ENCODE results near the gene MYO9A.
A peak's percentile ranks its signal among the peaks of the same experiment; 100 is the strongest.
"Not testable (repeated sequence)": the region's sequence is repeated elsewhere in the genome, so short reads cannot be mapped to it uniquely, and the experiment has no call there.

Gene MYO9A

GRCh38 chr15:72140088-72140487, 22.1 kb upstream of the MYO9A start:
- no peak for DNase-seq

GRCh38 chr15:72139667-72140066, 21.7 kb upstream of the MYO9A start:
- no peak for DNase-seq

GRCh38 chr15:72136170-72137051, 18.5 kb upstream of the MYO9A start:
- DNase-seq, result no peak

- no peak for DNase-seq
These were observed 17.8 kb upstream of the MYO9A start for GRCh38 chr15:72135719-72136118.

GRCh38 chr15:72133211-72133610, 15.3 kb upstream of the MYO9A start:
- DNase-seq, result no peak

GRCh38 chr15:72131922-72132321, 14.0 kb upstream of the MYO9A start:
- no peak for DNase-seq

GRCh38 chr15:72130272-72130671, 12.3 kb upstream of the MYO9A start:
- no peak for DNase-seq

GRCh38 chr15:72128359-72128758, 10.4 kb upstream of the MYO9A start:
- no peak for DNase-seq

- no peak for DNase-seq
These were observed 9.9 kb upstream of the MYO9A start for GRCh38 chr15:72127724-72128322.

- DNase-seq, result no peak
These were observed 6.3 kb upstream of the MYO9A start for GRCh38 chr15:72124218-72124617.

GRCh38 chr15:72117486-72118016, 399 bp downstream of the MYO9A start:
- peak; percentile 40 to 85 (median 59) for DNase-seq

- peak in 2 of 5 experiments; percentile 1 to 53 for DNase-seq
These were observed 1.0 kb downstream of the MYO9A start for GRCh38 chr15:72116731-72117485.

GRCh38 chr15:72113347-72114031, 4.5 kb downstream of the MYO9A start:
- no peak for DNase-seq

GRCh38 chr15:72112805-72113204, 5.1 kb downstream of the MYO9A start:
- no peak for DNase-seq

- DNase-seq, result no peak
These were observed 5.8 kb downstream of the MYO9A start for GRCh38 chr15:72112116-72112515.

- no peak for DNase-seq
These were observed 7.6 kb downstream of the MYO9A start for GRCh38 chr15:72110355-72110754.

- no peak for DNase-seq
These were observed 11.9 kb downstream of the MYO9A start for GRCh38 chr15:72106068-72106467.

GRCh38 chr15:72105111-72105510, 12.8 kb downstream of the MYO9A start:
- no peak for DNase-seq

- not testable (repeated sequence) for DNase-seq
These were observed 17.4 kb downstream of the MYO9A start for GRCh38 chr15:72100551-72100950.

GRCh38 chr15:72099155-72099554, 18.8 kb downstream of the MYO9A start:
- DNase-seq, result no peak

- no peak for DNase-seq
These were observed 19.9 kb downstream of the MYO9A start for GRCh38 chr15:72098040-72098439.

- DNase-seq, result no peak
These were observed 21.2 kb downstream of the MYO9A start for GRCh38 chr15:72096796-72097195.

- no peak for DNase-seq
These were observed 25.3 kb downstream of the MYO9A start for GRCh38 chr15:72092691-72093090.

Measured in T-helper 2 cell (primary cell).